ENCODE measurements around the gene MMP11.

MMP11 gene

GRCh38 chr22:23803001-23803819, 30.6 kb downstream of the MMP11 start:
- no peak for DNase-seq

GRCh38 chr22:23804781-23805291, 32.2 kb downstream of the MMP11 start:
- no peak for DNase-seq

- DNase-seq: no peak
These were observed 34.2 kb downstream of the MMP11 start for GRCh38 chr22:23806837-23807236.

GRCh38 chr22:23812378-23812777, 39.7 kb downstream of the MMP11 start:
- no peak for DNase-seq

GRCh38 chr22:23815541-23816155, 43.0 kb downstream of the MMP11 start:
- no peak for DNase-seq

- no peak for DNase-seq
These were observed 43.7 kb downstream of the MMP11 start for GRCh38 chr22:23816156-23816976.

GRCh38 chr22:23817146-23817545, 44.5 kb downstream of the MMP11 start:
- no peak for DNase-seq

- DNase-seq: no peak
These were observed 45.9 kb downstream of the MMP11 start for GRCh38 chr22:23818541-23818940.

- DNase-seq: no peak
These were observed 48.1 kb downstream of the MMP11 start for GRCh38 chr22:23820748-23821211.

GRCh38 chr22:23822101-23822671, 49.5 kb downstream of the MMP11 start:
- DNase-seq: no peak

GRCh38 chr22:23823331-23823791, 50.7 kb downstream of the MMP11 start:
- no peak for DNase-seq

- DNase-seq: no peak
These were observed 52.0 kb downstream of the MMP11 start for GRCh38 chr22:23824476-23825245.

GRCh38 chr22:23825246-23825905, 52.7 kb downstream of the MMP11 start:
- no peak for DNase-seq

GRCh38 chr22:23826510-23827350, 54.1 kb downstream of the MMP11 start:
- DNase-seq: no peak

GRCh38 chr22:23827351-23827995, 54.8 kb downstream of the MMP11 start:
- no peak for DNase-seq

GRCh38 chr22:23828800-23829680, 56.4 kb downstream of the MMP11 start:
- no peak for DNase-seq

GRCh38 chr22:23829845-23830372, 57.3 kb downstream of the MMP11 start:
- DNase-seq: no peak

GRCh38 chr22:23831261-23831660, 58.6 kb downstream of the MMP11 start:
- no peak for DNase-seq

- no peak for DNase-seq
These were observed 59.1 kb downstream of the MMP11 start for GRCh38 chr22:23831781-23832180.
